BLaER1 (cell line): ENCODE data around the gene ISM2.

Experiments used
- H3K27ac ChIP-seq: shearing (Covaris generic); formaldehyde crosslinking; 2 replicates; pipeline ENCODE4 v1.8.1; 2022
- H3K27me3 ChIP-seq: shearing (Covaris generic); formaldehyde crosslinking; 2 replicates; pipeline ENCODE4 v1.8.1; 2022
- H3K36me3 ChIP-seq: shearing (Covaris generic); formaldehyde crosslinking; 2 replicates; pipeline ENCODE4 v1.8.1; 2022
- H3K4me1 ChIP-seq: shearing (Covaris generic); formaldehyde crosslinking; 2 replicates; pipeline ENCODE4 v1.8.1; 2022
- H3K4me2 ChIP-seq: shearing (Covaris generic); formaldehyde crosslinking; 2 replicates; pipeline ENCODE4 v1.8.1; 2022
- H3K4me3 ChIP-seq: shearing (Covaris generic); formaldehyde crosslinking; 2 replicates; pipeline ENCODE4 v1.8.1; 2022
- H3K9ac ChIP-seq: shearing (Covaris generic); formaldehyde crosslinking; 2 replicates; pipeline ENCODE4 v1.8.1; 2022
- H3K9me3 ChIP-seq: shearing (Covaris generic); formaldehyde crosslinking; 2 replicates; pipeline ENCODE4 v1.8.1; 2022
- H4K20me1 ChIP-seq: shearing (Covaris generic); formaldehyde crosslinking; 2 replicates; pipeline ENCODE4 v1.8.1; 2022
- Cebpa-rat ChIP-seq: shearing (Covaris generic); IDR thresholded peaks from 2 replicates; pipeline ENCODE4 v1.8.1; 2022

ISM2 gene

DNA sequence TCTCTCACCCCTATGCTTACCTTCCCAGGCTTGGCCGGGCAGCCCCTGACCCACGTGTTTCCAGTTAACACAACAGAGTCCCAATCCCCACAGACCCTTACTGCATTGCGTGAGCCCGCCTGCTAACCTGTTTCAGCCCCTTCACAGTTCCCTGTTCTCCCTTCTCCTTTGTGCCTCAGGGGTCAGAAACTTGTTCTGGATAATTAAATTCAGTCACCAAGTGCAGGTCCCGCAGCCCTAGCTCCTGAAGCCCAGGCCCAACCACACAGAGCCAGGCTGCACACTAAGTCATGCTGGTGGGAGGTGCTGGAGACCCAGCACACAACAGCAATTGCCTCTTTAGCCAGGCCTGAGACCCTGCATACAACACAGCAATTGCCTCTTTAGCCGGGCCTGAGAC lies 9.6 kb downstream of the ISM2 start:
- H4K20me1 ChIP-seq = no peaks in the 10 kb centered on the region; the same call in 1 of the 2 replicates
- TF ChIP-seq Cebpa-rat = no peak

DNA sequence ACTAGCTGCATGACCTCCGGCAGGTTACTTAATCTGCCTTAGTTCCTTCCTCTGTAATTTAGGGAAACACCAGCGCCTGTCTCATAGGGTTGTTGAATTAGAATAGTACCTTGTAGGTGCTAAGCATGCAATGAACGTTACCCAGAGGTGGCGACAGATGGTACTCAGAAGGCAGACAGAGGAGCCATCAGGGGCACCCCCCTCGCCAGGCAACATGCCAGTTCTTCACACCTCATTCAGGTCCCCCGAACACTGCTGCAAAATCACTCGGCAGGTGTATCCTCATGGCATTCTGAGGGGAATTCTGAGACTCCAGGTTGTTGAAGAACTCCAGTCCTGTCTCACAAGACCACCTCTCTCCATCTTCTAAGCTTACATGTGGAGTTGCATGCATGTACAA lies 10.1 kb downstream of the ISM2 start:
- H3K9ac ChIP-seq = no peak overlapping the region
- H3K4me3 ChIP-seq = no peak overlapping the region
- H3K27ac ChIP-seq = no peak overlapping the region
- H3K4me1 ChIP-seq = peaks cover 25% of the 10 kb centered on the region
- no peaks in the 10 kb centered on the region; the same call in 1 of the 2 replicates for H4K20me1 ChIP-seq
- H3K27me3 ChIP-seq = no peaks in the 10 kb centered on the region
- H3K36me3 ChIP-seq = no peaks in the 10 kb centered on the region
- TF ChIP-seq Cebpa-rat = no peak
- no peaks in the 10 kb centered on the region for H3K9me3 ChIP-seq
- no peak overlapping the region for H3K4me2 ChIP-seq

More for the DNA sequence above, 9.6 kb downstream of the ISM2 start:
- no peak overlapping the region for H3K4me3 ChIP-seq
- no peak overlapping the region for H3K27ac ChIP-seq
- no peak overlapping the region for H3K9ac ChIP-seq
- H3K36me3 ChIP-seq = no peaks in the 10 kb centered on the region
- H3K4me1 ChIP-seq = peaks cover 20% of the 10 kb centered on the region
- no peak overlapping the region for H3K4me2 ChIP-seq
- no peaks in the 10 kb centered on the region for H3K27me3 ChIP-seq
- no peaks in the 10 kb centered on the region for H3K9me3 ChIP-seq

DNA sequence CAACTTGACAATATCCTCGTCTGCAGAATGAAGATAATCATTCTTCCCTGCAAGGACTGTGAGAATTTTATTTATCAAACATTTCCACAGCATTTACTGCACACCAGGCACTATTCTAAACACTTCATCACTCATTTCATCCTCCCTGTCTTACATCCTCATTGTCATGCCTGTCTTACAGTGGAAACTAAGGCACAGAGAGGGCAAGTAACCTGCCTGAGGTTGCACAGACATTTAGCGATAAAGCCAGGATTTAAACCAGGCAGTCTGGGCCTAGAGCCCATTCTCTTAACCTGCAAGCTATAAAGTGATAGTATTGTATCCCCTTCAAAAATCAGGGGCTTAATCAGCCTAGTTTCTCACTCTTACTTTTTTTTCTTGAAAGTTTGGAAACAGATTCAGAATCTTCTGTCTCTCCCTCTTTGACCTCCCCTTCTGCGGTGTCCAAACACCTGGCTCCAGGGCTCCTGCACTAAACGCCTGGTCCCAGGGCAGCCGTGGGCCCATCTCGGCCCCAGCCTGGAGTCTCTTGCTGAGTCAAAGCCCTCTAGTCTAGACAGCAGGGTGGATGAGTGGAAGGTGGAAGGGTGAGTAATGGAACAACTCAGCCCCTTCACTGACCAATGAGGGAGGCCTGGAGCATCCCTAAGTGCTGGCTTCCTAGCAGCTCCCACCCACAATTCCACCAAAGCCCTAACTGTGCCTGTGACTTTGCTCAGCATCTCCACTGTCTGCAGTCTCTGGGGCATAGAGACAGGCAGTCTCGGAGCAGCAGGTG lies 12.5 kb downstream of the ISM2 start:
- no peak overlapping the region for H3K9ac ChIP-seq
- no peaks in the 10 kb centered on the region for H3K36me3 ChIP-seq
- H3K27me3 ChIP-seq = no peaks in the 10 kb centered on the region
- H3K27ac ChIP-seq = no peak overlapping the region
- H3K4me2 ChIP-seq = no peak overlapping the region
- no peaks in the 10 kb centered on the region; the same call in 1 of the 2 replicates for H4K20me1 ChIP-seq
- TF ChIP-seq Cebpa-rat = no peak
- peaks cover 49% of the 10 kb centered on the region for H3K4me1 ChIP-seq
- no peak overlapping the region for H3K4me3 ChIP-seq
- no peaks in the 10 kb centered on the region for H3K9me3 ChIP-seq

DNA sequence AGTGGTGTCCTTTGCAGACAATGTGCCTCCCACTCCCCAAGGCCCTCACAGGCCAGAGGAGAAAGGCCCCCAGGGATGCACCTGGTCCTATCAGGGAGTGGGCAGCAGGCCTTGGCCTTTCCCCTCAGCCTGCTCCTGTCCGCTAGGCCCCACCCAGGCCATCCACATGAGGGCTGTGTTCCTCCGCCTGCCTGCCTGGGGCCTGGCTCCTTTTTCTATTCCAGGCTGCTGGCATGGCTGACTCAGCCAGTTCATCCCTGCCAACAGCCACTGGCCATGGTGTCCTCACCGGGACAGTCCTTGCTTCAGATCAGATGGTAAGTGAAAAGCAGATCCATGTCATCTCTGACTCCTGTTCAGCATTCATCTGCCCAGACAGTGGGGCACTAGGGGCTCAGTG lies 13.4 kb downstream of the ISM2 start:
- H3K4me1 ChIP-seq = peaks cover 55% of the 10 kb centered on the region
- H3K36me3 ChIP-seq = no peaks in the 10 kb centered on the region
- TF ChIP-seq Cebpa-rat = no peak
- H3K4me3 ChIP-seq = no peak overlapping the region
- no peak overlapping the region for H3K9ac ChIP-seq
- no peaks in the 10 kb centered on the region; the same call in 1 of the 2 replicates for H4K20me1 ChIP-seq
- no peaks in the 10 kb centered on the region for H3K9me3 ChIP-seq
- no peak overlapping the region for H3K27ac ChIP-seq
- no peaks in the 10 kb centered on the region for H3K27me3 ChIP-seq
- H3K4me2 ChIP-seq = no peak overlapping the region

DNA sequence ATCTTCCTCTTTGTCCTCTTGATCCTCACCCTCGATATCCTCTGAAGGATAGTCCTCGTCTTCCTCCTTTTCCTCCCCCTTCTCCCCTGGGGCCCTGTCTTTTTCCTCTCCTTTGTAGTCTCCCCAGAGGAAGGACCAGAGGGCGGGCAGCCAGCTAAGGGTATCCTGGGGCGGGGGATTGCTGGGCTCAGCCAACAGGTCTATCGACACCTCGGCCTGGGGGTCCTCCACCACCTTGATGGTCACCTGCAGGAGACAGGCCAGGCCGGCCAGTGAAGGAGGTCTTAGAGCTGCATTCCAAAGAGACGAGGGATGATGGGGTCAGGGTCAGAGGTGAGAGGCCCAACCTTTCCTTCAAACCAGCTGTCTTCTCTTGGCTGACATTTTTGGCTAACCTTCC lies 16.2 kb downstream of the ISM2 start:
- no peak overlapping the region for H3K27ac ChIP-seq
- no peaks in the 10 kb centered on the region for H3K27me3 ChIP-seq
- H3K4me2 ChIP-seq = peak overlapping the region; percentile 78
- no peaks in the 10 kb centered on the region for H3K9me3 ChIP-seq
- H3K4me1 ChIP-seq = peaks cover 46% of the 10 kb centered on the region
- no peak overlapping the region for H3K4me3 ChIP-seq
- TF ChIP-seq Cebpa-rat = no peak
- no peaks in the 10 kb centered on the region for H3K36me3 ChIP-seq
- H3K9ac ChIP-seq = no peak overlapping the region
- no peaks in the 10 kb centered on the region; the same call in 1 of the 2 replicates for H4K20me1 ChIP-seq

DNA sequence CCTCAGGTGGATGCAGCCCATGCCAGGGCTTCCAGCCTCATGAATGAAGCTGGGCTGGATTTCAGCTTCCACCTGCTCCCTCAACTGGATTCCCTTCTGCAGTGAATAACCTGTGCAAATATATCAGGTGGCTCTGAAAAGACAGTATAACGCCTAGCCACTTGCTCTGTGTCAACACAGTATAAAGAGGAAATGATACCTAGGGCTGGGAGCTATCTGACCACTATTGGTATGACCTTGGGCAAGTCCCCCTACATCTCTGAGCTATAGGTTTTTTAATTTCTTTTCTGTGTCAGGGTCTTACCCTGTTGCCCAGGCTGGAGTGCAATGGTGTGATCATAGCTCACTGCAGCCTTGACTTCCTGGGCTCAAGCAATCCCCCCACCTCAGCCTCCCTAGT lies 19.8 kb downstream of the ISM2 start:
- Histone ChIP-seq H3K36me3 (no peaks in the 10 kb centered on the region), H3K4me1 (peaks cover 42% of the 10 kb centered on the region), H3K4me3 (no peak overlapping the region), H3K27me3 (no peaks in the 10 kb centered on the region), H3K9ac (no peak overlapping the region), H3K4me2 (no peak overlapping the region), H3K9me3 (no peaks in the 10 kb centered on the region), H3K27ac (no peak overlapping the region), H4K20me1 (no peaks in the 10 kb centered on the region)
- no peak for TF ChIP-seq Cebpa-rat

DNA sequence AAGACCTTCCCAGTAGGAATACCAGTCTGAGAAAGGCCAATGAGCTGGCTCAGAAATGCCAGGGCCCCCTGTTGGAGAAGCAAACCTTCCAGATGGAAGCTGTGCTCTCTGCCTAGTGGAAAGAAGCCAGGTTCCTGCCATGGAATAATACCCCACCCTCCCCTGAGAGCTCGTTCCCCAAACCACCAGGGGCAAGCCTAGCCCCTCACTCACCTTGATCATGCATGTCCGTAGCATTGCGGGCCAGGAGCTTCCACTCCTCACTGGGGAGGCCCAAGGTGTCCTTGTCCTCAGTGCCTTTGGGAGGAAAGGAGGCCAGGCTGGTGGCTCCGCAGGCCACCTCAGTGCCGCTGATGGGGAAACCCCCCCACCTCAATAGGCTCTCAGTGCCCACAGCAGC lies 20.6 kb downstream of the ISM2 start:
- Histone ChIP-seq H3K4me2 (no peak overlapping the region), H3K36me3 (no peaks in the 10 kb centered on the region), H3K4me1 (peaks cover 39% of the 10 kb centered on the region), H3K27ac (no peak overlapping the region), H3K27me3 (no peaks in the 10 kb centered on the region), H3K9me3 (no peaks in the 10 kb centered on the region), H3K9ac (no peak overlapping the region), H3K4me3 (no peak overlapping the region), H4K20me1 (no peaks in the 10 kb centered on the region)
- TF ChIP-seq Cebpa-rat = no peak

DNA sequence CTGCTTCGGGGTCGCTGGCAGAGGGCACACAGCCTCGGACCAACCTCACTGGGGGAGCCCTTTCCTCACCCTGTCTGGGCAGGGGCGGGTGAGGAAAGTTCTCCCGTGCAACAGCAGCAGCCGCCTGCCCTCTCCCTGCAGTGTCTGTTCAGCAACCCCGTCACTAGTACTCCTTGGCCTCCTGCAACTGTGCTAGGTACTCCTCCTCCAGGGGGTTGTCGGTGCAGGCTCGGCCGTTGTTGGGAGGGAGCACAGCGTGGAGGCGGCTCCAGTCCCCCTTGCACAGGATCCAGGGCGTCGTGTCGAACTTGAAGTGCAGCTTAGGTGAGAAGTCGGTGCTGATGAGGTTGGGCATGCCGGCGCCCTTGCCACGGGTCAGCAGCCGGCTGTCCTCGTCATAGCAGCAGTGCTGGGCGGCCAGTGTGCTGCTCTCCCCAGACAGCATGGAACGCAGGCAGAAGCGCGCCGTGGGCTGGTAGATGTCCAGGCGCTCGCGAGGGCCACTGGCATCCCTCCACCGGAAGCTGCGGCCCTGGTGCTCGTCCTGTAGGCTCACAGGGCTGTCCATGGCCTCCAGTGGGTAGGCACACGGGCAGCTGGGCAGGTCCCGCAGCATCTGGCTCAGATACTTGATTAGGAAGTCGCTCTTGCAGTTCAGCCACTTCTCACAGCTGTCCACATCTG lies 23.0 kb downstream of the ISM2 start:
- Histone ChIP-seq H3K9ac (no peak overlapping the region), H3K27me3 (no peaks in the 10 kb centered on the region), H3K36me3 (no peaks in the 10 kb centered on the region), H3K4me1 (peaks cover 14% of the 10 kb centered on the region), H4K20me1 (no peaks in the 10 kb centered on the region), H3K4me3 (no peak overlapping the region), H3K27ac (no peak overlapping the region), H3K4me2 (no peak overlapping the region), H3K9me3 (no peaks in the 10 kb centered on the region)
- TF ChIP-seq Cebpa-rat = no peak

DNA sequence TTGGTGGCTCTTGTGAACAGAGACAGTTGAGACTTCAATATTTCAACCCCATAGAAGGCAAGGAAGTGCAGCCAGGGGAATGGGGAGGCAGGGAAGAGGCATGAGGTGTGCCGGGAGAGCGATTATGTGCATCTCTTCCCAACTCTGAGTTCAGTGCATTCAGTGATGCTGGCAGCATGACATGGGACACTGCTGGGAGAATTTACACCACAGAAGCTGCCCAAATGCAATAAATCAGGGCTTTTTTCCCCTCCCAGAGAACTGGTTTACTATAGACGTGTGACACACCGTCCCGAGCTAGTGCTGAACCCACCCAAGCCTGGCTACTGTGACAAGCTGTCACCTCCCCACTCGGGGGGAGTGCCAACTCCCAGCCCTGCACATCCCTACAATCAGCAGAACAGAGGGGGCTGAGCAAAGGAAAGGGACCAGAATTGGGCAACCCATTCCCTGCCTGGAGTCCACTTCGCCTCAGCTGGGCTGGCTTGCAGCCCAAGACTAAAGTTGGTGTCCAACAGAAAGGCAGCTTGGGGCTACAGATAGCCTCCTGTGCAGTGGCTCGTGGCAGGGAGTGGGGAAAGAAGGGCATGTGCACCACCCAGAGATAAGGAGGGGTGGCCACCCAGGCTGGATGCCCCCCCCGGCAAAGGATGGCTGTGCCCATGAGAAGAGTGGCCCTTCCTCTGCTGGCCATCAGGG lies 24.0 kb downstream of the ISM2 start:
- no peak for TF ChIP-seq Cebpa-rat
- H4K20me1 ChIP-seq = 0 out of 2 replicates have a peak, but pooled peaks cover 3% of the 10 kb centered on the region
- no peak overlapping the region for H3K4me3 ChIP-seq
- H3K27ac ChIP-seq = no peak overlapping the region
- H3K36me3 ChIP-seq = peaks cover 8% of the 10 kb centered on the region
- H3K9me3 ChIP-seq = no peaks in the 10 kb centered on the region
- H3K4me1 ChIP-seq = peaks cover 14% of the 10 kb centered on the region
- H3K27me3 ChIP-seq = no peaks in the 10 kb centered on the region
- H3K9ac ChIP-seq = no peak overlapping the region
- H3K4me2 ChIP-seq = peak overlapping the region; percentile 15; the same call in 1 of the 2 replicates

DNA sequence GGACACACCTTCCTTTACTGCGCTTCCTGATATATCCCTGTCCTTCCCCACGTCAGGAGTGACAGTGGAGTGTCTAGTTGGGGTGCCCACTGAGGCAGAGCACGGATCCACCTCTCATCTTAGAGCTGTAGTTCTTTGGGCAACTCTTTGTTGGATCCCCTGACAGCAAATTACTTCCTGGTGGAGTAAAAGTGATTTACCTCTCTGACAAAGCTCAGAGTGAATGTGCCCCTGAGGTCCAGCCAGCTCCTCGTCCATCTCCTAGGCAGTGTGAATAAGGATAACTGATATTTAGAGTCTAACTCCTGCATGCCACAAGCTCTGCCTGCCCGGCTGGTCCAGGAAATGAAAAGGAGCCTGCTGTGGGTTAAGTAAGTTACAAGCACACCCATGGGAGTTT lies 24.7 kb downstream of the ISM2 start:
- peak overlapping the region; percentile 15; the same call in 1 of the 2 replicates for H3K4me2 ChIP-seq
- no peak for TF ChIP-seq Cebpa-rat

More for the DNA sequence above, 24.7 kb downstream of the ISM2 start:
- peaks cover 14% of the 10 kb centered on the region for H3K4me1 ChIP-seq
- no peak overlapping the region for H3K27ac ChIP-seq
- H3K27me3 ChIP-seq = no peaks in the 10 kb centered on the region
- H3K4me3 ChIP-seq = no peak overlapping the region
- no peaks in the 10 kb centered on the region for H3K9me3 ChIP-seq
- peaks cover 11% of the 10 kb centered on the region for H4K20me1 ChIP-seq
- peaks cover 15% of the 10 kb centered on the region for H3K36me3 ChIP-seq
- no peak overlapping the region for H3K9ac ChIP-seq
